ENCODE data around the gene BTBD2.

The BTBD2 gene

GRCh38 chr19:2015608-2015950 is at the start of gene BTBD2:
TSS of gene BTBD2 (minus strand) at chr19:2015714. CDS start at chr19:2015703, 11 bp downstream.
- no peak for DNase-seq

DNA sequence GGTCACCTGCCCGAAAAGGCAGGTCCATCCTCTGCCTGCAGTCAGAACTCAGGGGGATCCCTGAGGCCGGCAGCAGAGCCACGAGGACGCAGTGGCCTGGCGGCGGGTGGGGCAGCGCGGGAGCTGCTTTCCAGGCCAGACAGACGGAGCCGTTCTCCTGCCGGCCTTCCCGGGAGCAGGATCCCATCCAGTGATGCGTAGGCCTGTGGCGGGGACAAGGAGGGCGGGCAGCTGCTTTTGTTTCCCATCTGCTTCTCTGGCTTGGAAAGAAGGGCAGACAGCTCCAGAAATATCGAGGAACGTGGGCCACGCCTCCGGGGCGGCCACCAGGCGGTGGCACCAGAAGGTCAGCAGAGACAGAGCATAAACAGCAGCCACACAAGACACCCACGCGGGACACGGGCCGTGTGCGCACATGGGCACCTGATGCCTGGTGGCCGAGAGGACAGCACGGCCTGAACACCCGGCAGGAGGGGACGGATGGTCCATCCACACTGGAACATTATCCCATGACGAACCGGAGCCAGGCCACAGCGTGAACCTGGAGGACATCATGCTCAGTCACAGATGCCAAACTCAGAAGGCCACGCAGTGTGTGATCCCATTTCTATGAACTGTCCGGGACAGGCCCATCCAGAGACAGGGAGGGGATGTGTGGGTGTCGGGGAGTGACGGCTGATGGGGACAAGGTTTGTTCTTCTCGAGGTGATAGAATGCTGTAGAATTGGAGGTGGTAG is 49.4 kb upstream of the BTBD2 start:
- no peak for DNase-seq

DNA sequence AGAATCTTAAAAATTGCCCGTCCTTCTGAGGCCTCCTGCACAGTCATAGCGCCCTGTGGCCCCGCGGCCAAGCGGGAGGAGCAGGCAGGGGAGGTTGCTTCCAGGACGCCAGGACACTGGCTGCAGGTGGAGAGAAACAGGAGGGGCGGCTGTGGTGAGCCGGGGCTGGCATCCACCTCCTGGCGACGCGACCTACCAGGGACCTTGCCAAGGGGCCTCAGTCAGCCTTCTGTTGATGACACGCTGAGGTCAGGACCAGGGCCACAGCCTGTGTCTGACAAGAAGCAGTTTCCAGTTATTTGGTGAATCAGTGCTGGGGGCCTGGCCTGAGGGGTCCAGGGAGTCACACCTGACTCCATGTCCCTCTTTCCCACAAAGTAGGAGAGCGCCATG is 48.9 kb upstream of the BTBD2 start:
- DNase-seq, result no peak

- no peak for DNase-seq
Measured at GRCh38 chr19:2063824-2064223, 48.3 kb upstream of the BTBD2 start.

DNA sequence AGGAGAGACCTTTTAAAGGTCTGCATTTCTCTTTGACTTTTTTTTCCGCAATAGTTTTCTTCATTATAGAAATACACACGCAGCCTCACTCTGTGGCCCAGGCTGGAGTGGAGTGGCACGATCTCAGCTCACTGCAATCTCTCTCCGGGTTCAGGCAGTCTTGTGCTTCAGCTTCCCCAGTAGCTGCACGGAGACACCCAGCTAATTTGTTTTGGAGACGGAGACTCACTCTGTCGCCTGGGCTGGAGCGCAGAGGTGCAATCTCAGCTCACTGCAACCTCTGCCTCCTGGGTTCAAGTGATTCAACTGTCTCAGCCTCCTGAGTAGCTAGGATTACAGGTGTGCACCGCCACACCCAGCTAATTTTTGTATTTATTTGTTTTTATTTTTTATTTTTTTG is 47.3 kb upstream of the BTBD2 start:
- no peak for DNase-seq

- DNase-seq, result no peak
Measured at GRCh38 chr19:2062389-2062729, 46.8 kb upstream of the BTBD2 start.

DNA sequence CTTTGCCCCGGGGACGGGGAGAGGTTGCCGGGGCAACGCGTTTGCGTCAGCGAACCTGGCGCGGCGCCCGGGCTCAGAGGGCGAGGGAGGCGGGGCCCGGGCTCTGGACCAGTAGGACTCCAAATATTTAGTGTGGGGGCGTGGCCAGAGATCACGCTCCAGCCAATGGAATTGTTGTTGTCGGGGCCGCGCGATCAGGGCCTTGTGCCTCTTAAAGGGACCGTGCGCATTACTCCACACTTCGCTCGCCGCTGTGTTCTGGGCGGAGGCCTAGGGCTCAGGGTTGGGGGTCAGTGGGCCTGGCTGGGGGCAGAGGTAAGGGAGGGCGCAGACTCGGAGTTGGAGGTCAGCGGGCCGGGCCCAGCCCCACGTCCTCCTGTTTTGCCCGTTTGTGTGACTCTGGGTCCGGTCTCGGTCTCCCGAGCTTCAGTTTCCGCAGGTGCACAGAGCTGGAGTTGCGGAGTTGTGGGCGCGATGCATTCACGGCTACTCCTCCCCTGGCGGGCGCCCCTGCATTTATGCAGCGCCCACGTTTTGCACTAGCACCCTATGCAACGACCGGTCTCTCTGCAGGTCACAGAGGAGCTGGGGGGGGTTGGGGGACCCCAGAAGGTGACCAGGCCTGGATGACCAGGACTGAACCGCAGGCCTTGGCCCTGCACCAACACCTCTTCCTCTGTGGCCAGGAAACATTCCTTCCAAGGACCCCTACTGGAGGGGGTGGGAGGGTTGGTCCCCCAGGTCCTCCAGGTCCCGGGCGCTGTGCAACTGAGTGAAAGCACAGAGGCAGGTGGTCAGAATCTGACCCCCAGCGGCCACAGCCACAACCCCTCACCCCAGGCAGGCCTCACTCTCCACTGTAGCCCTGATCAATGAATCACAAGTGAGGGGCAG is 46.2 kb upstream of the BTBD2 start:
- peak; percentile 93 for DNase-seq

- no peak for DNase-seq
Measured at GRCh38 chr19:2060884-2061494, 45.5 kb upstream of the BTBD2 start.

GRCh38 chr19:2059422-2060201 is 44.1 kb upstream of the BTBD2 start:
- DNase-seq, result peak; percentile 56

- DNase-seq, result no peak
Measured at GRCh38 chr19:2058570-2059421, 43.3 kb upstream of the BTBD2 start.

GRCh38 chr19:2057484-2058469 is 42.3 kb upstream of the BTBD2 start:
- DNase-seq, result no peak

GRCh38 chr19:2056837-2057192 is 41.3 kb upstream of the BTBD2 start:
- DNase-seq, result no peak

GRCh38 chr19:2055931-2056836 is 40.7 kb upstream of the BTBD2 start:
- DNase-seq, result peak; percentile 25

DNA sequence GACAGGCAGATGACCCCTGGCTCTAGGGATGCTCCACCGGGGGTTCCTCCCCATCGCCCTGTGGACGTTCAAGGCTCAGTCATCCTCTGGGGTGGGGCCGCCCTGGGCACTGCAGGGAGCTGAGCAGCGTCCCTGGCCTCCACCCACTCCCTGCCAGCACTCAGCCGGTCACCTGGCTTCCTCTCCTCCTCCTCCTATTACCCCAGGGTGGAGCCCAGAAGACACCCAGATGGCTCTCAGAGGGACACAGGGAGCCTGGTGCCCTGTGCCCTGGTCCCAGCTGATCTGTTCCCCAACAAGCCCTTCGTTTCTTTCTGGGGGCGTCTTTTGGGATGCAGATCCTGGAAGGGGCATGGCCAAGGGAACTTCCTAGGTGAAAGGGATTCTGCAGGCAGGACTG is 39.2 kb upstream of the BTBD2 start:
- no peak for DNase-seq

DNA sequence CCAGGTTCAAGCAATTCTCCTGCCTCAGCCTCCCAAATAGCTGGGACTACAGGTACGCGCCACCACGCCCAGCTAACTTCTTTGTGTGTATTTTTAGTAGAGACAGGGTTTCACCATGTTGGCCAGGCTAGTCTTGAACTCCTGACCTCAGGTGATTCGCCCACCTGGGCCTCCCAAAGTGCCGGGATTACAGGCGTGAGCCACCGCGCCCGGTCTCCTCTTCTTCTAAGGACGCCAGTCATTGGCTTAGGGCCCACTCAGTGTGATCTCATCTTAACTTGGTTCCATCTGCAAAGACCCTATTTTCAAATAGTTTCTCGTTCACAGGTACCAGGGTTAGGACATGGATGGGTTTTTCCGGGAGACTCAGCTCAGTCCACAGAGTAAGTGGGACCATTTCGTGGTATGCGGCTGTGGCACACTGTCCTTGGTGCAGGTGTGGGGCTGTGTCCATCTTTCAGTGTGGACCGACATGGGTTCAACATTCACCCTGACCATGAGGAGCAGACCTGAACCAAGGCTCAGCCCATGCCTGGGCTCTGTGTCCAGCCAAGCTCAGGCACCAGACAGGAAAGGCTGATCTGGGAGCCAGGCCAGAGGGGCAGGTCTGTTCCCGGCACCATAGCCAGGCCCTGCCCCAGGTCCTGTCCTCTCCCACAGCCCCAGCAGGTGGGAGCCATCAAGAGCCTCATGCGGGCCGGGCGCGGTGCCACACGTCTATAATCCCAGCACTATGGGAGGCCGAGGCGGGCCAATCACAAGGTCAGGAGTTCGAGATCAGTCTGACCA is 38.3 kb upstream of the BTBD2 start:
- no peak for DNase-seq

GRCh38 chr19:2051773-2052704 is 36.5 kb upstream of the BTBD2 start:
- no peak for DNase-seq

GRCh38 chr19:2050991-2051772 is 35.7 kb upstream of the BTBD2 start, which contains the start of gene MKNK2:
TSS of gene MKNK2 (minus strand) at chr19:2051244. CDS start at chr19:2050851, 393 bp downstream.
- peak; percentile 69 for DNase-seq

Measured in NCI-H2029 treated with DMSO at 0.1 percent for 48 hours (cell line).